HG02885 (cell line): Measurements from ENCODE around the gene SERPINE1.

Source experiments
- ATAC-seq: cut with Tn5 transposase; IDR thresholded peaks from one replicate; pipeline ENCODE4 v1.9.1; 2021; ENCODE audit warnings: mild to moderate bottlenecking; ENCODE audit not compliant: unreplicated experiment, poor library complexity

Gene SERPINE1

DNA sequence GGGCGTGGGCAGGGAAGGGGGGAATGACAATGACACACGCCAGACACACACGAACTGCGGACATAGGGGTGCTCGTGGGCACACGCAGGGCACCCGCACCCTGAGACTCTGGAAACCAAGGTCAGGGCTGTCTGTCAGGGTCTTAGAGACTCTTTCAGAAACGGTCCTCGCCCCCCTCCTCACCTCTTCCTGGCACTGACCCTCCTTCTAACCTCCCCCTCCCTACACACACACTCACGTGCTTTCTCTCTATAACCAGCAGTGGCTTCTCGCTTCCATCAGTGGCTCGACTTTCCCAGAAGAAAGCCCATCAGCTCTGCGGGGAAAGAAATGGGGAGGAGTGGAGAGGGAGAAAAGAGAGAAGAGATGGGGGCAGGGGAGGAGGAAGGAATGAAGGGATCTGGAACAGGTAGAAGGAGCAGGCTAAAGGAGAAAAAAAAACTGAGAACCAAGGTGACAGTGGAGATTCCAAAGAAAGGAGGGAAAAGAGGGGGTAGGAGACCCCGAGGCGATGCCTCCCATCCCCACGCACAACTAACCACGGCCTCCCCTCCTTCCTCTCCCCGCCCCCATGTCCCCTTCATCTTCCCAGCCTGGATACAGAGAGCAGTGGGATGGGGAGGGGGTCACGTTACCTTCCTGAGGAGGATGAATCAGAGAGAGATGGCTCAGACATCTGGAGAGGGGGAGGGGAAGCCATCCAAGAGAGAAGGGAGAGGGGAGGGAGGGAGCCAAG lies 40.2 kb downstream of the SERPINE1 start:
- no peak for ATAC-seq

DNA sequence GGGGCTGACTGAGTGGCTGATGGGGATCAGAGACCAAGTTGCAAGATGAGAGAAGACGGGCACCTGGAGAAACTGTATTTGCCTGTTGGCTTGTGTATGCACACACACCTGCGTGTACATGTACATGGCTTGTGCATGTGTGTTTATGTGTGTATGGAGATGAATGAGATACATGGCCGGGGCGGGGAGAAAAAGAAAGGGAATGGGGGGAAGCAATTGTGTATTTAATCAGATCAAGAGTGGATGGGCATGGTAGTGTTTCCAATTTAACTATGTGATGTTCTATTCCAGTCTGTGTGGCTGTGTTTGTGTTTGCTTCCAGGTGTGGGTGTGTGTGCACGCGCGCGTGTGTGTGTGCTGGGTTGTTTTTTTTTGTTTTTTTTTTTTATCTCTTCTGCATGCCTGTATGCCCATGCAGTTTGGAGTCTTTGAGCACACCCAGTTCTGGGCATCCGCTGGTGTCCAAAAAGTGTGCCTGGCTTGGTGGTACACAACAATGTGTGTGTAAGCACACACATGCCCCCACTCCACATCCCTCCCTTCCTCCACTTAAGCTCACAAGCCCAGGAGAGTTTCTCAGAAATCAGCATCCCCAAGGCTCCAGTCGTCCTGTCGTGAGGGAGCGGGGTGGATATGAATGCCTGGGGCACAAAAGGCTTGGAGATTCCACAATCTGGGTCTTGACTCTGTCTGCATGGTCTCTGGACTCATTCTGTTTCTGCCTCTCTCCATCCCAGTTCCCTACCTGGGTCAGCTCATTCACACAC lies 40.9 kb downstream of the SERPINE1 start:
- ATAC-seq, result no peak

DNA sequence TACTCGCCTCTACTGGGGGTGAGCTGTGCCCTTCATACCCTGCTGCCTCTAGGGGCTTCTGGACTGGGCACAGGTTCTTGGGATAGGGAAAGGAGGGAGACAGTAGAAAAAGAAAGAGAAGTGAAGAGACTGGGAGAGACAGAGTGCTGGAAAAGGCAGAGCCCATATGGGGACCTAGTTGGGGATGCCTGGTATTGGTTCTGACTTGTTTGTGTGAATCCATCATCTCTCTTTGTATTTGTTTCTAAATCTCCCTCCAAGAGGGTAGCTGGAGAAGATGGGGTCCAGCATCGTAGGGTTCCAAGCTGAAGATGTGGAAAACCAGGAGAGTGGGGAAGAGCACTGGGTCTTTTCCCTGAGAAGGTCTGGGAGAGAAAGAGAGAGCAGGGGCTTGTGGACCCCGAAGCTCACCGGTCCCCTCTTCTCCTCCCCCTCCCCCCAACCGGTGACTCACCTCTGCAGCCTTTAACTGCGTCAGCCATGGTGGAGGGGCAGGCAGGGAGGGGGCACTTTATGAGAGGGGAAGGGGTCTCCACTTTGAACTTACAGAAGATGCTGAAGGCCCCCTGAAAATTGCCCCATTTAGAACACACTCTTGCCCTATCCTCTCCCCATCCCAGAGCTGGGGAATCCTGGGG lies 41.6 kb downstream of the SERPINE1 start:
- no peak for ATAC-seq

- no peak for ATAC-seq
Observed at GRCh38 chr7:101169110-101169837, 42.4 kb downstream of the SERPINE1 start.

DNA sequence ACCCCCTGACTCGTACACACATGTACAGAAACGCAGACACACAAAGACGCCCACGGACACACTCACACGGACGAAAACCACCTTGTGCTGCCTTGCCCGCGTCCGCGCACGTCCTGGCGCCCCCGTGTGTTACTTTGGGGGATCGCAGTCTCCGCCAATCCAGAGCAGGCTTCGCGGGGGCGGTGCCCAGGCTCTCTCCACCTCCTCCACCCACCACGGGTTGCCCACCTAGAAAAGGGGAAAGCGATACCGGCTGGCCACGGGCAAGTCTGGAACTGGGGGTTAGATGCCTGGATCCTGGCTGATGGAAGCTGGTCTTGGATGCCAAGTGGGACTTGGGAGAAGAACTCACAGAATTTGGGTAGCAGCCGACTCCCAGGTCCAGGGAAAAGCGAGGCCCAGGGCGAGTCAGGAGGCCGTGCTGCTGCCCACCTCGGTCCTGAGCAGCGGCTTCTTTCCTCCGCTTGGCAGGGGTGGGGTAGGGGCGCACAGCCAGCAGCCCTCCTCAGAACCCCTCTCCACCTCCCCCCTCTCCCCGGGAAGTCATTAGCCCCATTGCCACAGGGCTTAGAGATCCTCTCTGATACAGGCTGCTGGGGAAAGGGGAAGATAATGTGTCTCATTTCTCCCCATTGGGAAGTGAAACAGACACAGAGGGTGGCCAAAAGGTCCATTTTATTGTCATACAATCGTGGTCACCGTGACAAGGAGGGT lies 43.1 kb downstream of the SERPINE1 start:
- ATAC-seq, result no peak

DNA sequence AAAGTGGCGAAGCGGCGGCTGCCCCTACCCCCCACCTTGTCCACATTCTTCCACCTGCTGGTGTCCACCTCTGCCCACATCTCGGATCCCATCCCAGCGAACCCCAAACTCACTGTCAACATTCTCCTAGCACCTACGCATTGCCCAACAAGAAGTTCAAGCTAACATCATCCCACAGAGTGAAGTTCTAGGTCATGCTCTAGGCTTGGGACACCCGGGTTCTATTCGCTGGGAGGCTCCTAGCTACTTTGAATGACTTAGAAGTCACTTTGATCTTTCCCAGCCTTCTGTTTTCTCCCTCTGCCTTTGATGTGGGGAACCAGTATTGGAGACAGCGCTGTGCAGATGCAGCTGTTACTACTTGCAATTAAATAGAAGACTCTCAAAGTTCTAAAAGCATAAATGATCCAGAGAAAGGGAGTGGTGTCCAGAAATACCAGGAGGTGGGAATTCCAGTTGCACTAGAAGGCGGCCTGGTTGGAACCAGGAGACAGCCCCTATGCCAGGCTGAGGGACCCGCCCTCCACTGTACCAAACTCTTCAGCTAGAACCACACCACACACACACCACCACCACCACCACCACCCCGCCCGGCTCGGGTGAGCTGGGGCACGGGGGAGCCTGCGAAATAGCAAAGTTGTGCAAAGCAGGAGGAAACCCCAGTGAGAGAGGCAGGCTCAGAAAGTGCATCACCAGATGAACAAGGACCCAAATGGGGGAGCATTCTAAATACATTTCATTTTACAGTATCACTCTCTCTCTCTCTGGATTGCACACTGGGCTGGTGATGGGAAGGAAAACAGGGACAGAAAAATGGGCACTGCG lies 43.9 kb downstream of the SERPINE1 start:
- no peak for ATAC-seq

DNA sequence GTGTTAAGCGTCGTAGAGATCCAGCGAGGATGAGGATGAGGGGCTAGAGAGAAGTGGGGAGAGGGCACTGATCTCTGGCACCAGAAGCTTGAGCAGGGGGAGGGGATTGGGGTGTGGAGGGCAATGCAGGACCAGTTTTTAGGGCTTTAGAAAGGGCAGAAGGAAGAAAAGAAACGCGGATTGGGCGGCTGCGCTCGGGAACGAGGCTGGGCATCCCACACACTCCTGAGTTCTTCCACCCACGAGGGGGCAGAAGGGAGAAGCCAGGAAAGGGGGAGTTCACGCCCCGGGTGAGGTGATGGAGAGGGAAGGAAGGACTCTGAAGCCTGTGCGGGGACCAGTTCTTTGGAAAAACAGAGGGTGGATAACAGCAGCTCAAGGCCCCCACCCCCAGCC lies 44.5 kb downstream of the SERPINE1 start:
- no peak for ATAC-seq

DNA sequence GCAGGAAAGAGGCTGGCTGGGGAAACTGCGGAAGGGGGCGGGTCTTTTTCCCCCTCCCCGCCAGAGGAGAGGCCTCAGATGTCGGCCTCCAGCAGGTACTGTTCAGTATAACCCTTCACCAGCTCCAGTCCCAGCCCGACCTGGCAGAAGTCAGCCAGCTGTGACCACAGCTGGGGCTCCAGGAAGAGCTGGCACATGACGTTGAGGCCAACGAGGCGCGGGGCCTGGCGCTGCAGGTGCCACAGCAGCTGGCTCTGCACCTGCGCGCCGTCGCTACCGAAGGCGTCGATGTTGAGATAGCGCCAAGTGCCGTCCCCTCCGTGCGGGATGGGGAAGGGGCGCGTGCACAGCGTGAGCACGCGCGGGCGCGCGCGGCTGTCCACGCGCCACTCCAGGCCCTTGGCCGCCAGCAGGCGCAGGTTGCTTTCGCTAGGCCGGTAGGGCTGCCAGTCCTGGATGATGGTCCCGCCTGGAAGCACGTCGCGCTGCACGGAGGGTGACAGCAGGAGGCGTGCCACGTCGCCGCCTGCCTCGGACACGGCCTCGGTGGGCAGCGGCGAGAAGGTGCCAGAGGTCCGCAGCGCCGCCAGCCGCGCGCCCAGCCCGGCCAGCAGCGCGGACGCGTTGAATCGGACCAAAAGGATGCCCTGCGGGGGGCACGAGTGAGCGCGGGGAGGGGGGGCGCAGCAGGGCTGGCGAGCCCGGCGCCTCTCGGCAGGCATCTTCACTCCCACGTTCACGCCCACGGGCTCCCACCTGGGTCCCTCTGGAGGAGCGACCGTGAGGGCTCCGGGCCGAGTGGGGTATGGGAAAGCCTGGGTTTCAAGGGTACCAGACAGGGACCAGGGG lies 45.3 kb downstream of the SERPINE1 start:
- ATAC-seq, result no peak

GRCh38 chr7:101172854-101173751 lies 46.2 kb downstream of the SERPINE1 start:
- ATAC-seq, result no peak

DNA sequence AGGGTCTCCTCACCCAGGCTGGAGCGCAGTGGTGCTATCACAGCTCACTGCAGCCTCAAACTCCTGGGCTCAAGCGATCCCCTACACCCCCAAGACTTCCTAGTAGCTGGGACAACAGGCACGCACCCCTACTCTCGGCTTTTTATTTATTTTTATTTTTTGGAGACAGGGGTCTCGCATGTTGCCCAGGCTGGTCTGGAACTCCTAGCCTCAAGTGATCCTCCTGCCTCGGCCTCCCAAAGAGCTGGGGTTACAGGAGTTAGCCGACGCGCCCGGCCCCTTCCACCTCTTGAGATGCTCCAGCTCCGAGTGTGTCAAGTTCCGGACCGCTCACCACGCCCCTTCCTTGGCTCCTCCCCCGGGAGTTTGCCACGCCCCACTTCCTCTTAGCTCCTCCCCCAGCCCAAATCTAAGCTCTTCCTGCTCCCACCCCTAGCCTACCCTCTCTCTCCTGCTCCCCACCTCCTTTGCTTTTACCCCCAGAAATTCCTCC lies 46.9 kb downstream of the SERPINE1 start:
- no peak for ATAC-seq

GRCh38 chr7:101174322-101174854 lies 47.5 kb downstream of the SERPINE1 start:
- ATAC-seq, result no peak

DNA sequence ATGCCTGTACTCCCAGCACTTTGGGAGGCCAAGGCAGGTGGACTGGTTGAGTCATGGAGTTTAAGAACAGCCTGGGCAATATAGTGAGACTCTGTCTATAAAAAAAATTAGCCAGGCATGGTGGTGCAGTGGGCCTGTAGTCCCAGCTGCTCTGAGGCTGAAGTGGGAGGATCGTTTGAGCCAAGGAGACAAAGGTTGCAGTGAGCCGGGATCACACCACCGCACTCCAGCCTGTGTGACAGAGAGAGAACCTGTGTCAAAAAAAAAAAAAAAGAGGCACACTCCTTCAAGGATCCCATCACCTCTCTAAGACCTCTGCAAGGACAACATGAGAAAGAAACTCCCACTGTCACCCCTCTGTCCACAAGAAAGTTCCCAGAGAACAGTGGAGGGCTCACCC lies 48.8 kb downstream of the SERPINE1 start:
- no peak for ATAC-seq

- ATAC-seq, result no peak
Observed at GRCh38 chr7:101177644-101178043, 50.7 kb downstream of the SERPINE1 start.

- no peak for ATAC-seq
Observed at GRCh38 chr7:101179117-101179516, 52.2 kb downstream of the SERPINE1 start.

DNA sequence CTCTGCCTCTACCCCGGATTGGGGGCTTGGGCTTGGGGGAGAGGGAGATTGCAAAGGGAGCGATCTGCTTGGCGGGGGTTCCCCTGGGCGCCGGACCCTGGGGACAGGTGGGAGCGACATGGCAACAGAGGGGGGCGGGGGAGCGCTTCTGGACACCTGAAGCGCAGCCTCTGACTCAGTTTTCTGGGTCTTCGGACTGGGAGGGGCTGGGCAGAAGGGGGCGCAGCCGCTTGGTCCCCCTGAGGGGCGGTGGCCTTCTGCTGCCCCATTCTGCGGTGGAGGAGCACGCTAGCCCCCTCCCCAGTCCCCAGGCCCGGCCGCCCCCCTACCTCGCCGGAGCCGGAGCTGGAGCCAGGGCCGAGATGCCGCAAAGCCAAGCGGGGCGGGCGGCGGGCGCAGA lies 52.8 kb downstream of the SERPINE1 start:
- no peak for ATAC-seq

DNA sequence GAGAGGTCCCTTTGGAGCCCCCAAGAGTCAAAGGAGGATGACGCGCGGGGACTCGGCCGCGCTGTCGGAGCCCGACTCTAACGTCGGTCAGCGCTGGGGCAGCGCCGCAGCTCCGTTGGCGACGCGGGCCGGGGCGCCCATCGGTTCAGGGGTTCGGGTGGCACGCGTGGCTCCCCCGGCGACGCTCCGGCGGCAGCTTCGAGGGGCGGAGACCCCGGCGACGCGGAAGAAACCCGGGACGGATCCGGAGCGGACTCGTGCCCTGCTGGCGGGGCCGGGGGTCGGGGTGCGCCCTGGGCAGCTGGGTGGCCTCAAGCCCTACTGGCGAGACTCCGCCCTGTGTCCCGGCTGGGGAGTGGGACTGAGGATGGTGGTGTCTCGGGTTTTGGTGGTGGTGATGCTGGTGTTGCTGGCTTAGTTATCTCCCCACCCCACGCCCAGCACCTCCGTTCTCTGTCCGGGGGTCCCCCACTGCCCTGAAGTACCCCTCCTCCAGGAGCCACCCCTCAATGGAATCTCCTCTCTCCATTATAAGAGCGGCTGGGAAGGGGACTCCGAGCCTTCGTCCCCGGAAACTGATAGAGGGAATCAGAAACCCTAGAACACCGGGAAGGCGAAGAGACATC lies 53.3 kb downstream of the SERPINE1 start, which contains the start of gene NAT16:
Gene NAT16 (minus strand): TSS at position 164 of the 626 bp plus-strand sequence. CDS start 5,486 bp downstream, outside the sequence.
- ATAC-seq, result no peak
